ENCODE measurements around the gene PCDHGA1.

The PCDHGA1 gene

GRCh38 chr5:141330299-141331080 is at the start of gene PCDHGA1:
PCDHGA1 (plus strand) TSS chr5:141330514.
- peak within 1 kb of the TSS; percentile 36 for H3K9ac ChIP-seq (ENCODE audit: low read length)
- no peaks in the 10 kb centered on the region for H3K9me2 ChIP-seq (replicated peaks; ENCODE audit: insufficient read depth, low read length)
- no peak for TF ChIP-seq EZH2phosphoT487 (conservative IDR thresholded peaks at IDR 0.05; ENCODE audit: low read length)
- TF ChIP-seq, protein P1, sequence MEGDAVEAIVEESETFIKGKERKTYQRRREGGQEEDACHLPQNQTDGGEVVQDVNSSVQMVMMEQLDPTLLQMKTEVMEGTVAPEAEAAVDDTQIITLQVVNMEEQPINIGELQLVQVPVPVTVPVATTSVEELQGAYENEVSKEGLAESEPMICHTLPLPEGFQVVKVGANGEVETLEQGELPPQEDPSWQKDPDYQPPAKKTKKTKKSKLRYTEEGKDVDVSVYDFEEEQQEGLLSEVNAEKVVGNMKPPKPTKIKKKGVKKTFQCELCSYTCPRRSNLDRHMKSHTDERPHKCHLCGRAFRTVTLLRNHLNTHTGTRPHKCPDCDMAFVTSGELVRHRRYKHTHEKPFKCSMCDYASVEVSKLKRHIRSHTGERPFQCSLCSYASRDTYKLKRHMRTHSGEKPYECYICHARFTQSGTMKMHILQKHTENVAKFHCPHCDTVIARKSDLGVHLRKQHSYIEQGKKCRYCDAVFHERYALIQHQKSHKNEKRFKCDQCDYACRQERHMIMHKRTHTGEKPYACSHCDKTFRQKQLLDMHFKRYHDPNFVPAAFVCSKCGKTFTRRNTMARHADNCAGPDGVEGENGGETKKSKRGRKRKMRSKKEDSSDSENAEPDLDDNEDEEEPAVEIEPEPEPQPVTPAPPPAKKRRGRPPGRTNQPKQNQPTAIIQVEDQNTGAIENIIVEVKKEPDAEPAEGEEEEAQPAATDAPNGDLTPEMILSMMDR (IDR thresholded peaks at IDR 0.05; ENCODE audit: insufficient read depth, low read length, poor library complexity, severe bottlenecking) = peak; percentile 84
- peak within 1 kb of the TSS; percentile 49 for H3K4me2 ChIP-seq (ENCODE audit: low read depth, low read length, poor library complexity, severe bottlenecking)
- H3F3A ChIP-seq (ENCODE audit: insufficient read depth) = no peaks in the 10 kb centered on the region
- peaks cover 6% of the 10 kb centered on the region; the same call in 1 of the 2 replicates for H3K36me3 ChIP-seq (ENCODE audit: low read length)
- H3K79me2 ChIP-seq (ENCODE audit: insufficient read depth, low read length) = no peaks in the 10 kb centered on the region
- no peaks in the 10 kb centered on the region for H3K9me3 ChIP-seq (ENCODE audit: insufficient read depth, low read length)
- H3K4me3 ChIP-seq (ENCODE audit: insufficient read depth, low read length, poor library complexity, severe bottlenecking) = no peak within 1 kb of the TSS
- no peaks in the 10 kb centered on the region for H4K20me1 ChIP-seq (ENCODE audit: low read depth, low read length)
- H2AFZ ChIP-seq (ENCODE audit: low read depth, low read length, severe bottlenecking) = peak within 1 kb of the TSS; percentile 97
- no peaks in the 10 kb centered on the region for H3K27me3 ChIP-seq (ENCODE audit: low read length)
- H3K27ac ChIP-seq (ENCODE audit: low read depth, low read length) = no peak within 1 kb of the TSS

- no peak overlapping the region for H2AFZ ChIP-seq (ENCODE audit: low read depth, low read length, severe bottlenecking)
- TF ChIP-seq EZH2phosphoT487 (conservative IDR thresholded peaks at IDR 0.05; ENCODE audit: low read length) = no peak
- TF ChIP-seq, protein P1 (IDR thresholded peaks at IDR 0.05; ENCODE audit: insufficient read depth, low read length, poor library complexity, severe bottlenecking) = no peak
- no peak overlapping the region for H3K27ac ChIP-seq (ENCODE audit: low read depth, low read length)
- H3K4me3 ChIP-seq (ENCODE audit: insufficient read depth, low read length, poor library complexity, severe bottlenecking) = no peak overlapping the region
- H3K27me3 ChIP-seq (ENCODE audit: low read length) = no peaks in the 10 kb centered on the region
- H3K9me2 ChIP-seq (replicated peaks; ENCODE audit: insufficient read depth, low read length) = no peaks in the 10 kb centered on the region
- no peaks in the 10 kb centered on the region for H3K79me2 ChIP-seq (ENCODE audit: insufficient read depth, low read length)
- no peaks in the 10 kb centered on the region for H3F3A ChIP-seq (ENCODE audit: insufficient read depth)
- H3K9ac ChIP-seq (ENCODE audit: low read length) = no peak overlapping the region
- H3K36me3 ChIP-seq (ENCODE audit: low read length) = no peaks in the 10 kb centered on the region
- H3K9me3 ChIP-seq (ENCODE audit: insufficient read depth, low read length) = no peaks in the 10 kb centered on the region
- H3K4me2 ChIP-seq (ENCODE audit: low read depth, low read length, poor library complexity, severe bottlenecking) = no peak overlapping the region
- H4K20me1 ChIP-seq (ENCODE audit: low read depth, low read length) = no peaks in the 10 kb centered on the region
These were observed 31.9 kb upstream of the PCDHGA1 start for GRCh38 chr5:141298376-141298775.

DNA sequence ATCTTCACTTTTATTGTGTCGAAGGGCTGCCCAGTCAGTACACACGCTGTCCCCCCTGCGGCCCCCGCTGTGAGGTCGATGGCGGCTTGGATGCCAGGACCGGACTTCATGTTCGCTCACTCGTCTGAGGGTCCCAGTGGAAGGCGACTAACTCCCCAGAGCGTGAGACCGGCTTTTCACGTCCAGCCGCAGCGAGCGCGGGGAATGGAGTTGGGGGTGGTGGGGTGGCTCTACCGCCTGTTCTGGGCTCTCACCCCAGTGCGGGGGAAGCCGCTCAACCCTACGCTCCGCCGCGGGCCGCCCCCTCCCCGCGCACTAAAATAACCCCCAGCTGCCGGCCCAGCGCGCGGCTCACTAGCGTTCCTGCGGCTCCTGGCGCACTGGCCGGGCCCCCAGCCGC is 26.6 kb upstream of the PCDHGA1 start, which contains the start of gene SLC25A2:
SLC25A2 (minus strand) TSS at position 294 of the 400 bp plus-strand sequence; CDS start at position 110, 184 bp downstream.
- TF ChIP-seq EZH2phosphoT487 (conservative IDR thresholded peaks at IDR 0.05; ENCODE audit: low read length) = no peak
- TF ChIP-seq, protein P1 (IDR thresholded peaks at IDR 0.05; ENCODE audit: insufficient read depth, low read length, poor library complexity, severe bottlenecking) = no peak

More for the DNA sequence above, 26.6 kb upstream of the PCDHGA1 start, which contains the start of gene SLC25A2:
- Histone ChIP-seq H3K9me3 (ENCODE audit: insufficient read depth, low read length) (no peaks in the 10 kb centered on the region; the same call in 1 of the 2 replicates), H3K9ac (ENCODE audit: low read length) (no peak within 1 kb of the TSS), H3K27me3 (ENCODE audit: low read length) (no peaks in the 10 kb centered on the region), H3K4me3 (ENCODE audit: insufficient read depth, low read length, poor library complexity, severe bottlenecking) (no peak within 1 kb of the TSS), H2AFZ (ENCODE audit: low read depth, low read length, severe bottlenecking) (no peak within 1 kb of the TSS), H3K27ac (ENCODE audit: low read depth, low read length) (no peak within 1 kb of the TSS), H4K20me1 (ENCODE audit: low read depth, low read length) (no peaks in the 10 kb centered on the region), H3K4me2 (ENCODE audit: low read depth, low read length, poor library complexity, severe bottlenecking) (no peak within 1 kb of the TSS), H3K36me3 (ENCODE audit: low read length) (no peaks in the 10 kb centered on the region), H3F3A (ENCODE audit: insufficient read depth) (no peaks in the 10 kb centered on the region), H3K9me2 (replicated peaks; ENCODE audit: insufficient read depth, low read length) (no peaks in the 10 kb centered on the region), H3K79me2 (ENCODE audit: insufficient read depth, low read length) (no peaks in the 10 kb centered on the region)

All from SU-DHL-6 (cell line).